WTC11 (cell line): ENCODE data around the gene VWC2. TPM values are rescaled to one million over a fixed set of nuclear protein-coding genes. Genes with fewer than 3 reads are reported as not detected.

Source experiments
- ATAC-seq: fragments of 200-7000 bp; cut with Tn5 transposase; 2 replicates; pipeline ENCODE4 v1.10.0; 2021; ENCODE audit warnings: mild to moderate bottlenecking, moderate library complexity
- CTCF ChIA-PET: fragments of 300-600 bp; sonication (Branson Sonifier 250); formaldehyde crosslinking; loops from one replicate; lab custom pipeline; 2021; ENCODE audit warnings: antibody characterized with exemption; lab: Charles Lee
- POLR2A ChIA-PET: fragments of 350-600 bp; sonication (Branson Sonifier 250); formaldehyde crosslinking; loops from one replicate; lab custom pipeline; 2021; ENCODE audit warnings: antibody characterized with exemption; lab: Charles Lee
- DNase-seq: peaks from one replicate; pipeline ENCODE4 v3.0.0; 2021; ENCODE audit warnings: low spot score
- H3K27ac Mint-ChIP-seq: 2 replicates; pipeline ENCODE4 v1.8.0; 2021; ENCODE audit warnings: mixed read lengths
- H3K27me3 Mint-ChIP-seq: 2 replicates; pipeline ENCODE4 v1.8.0; 2021; ENCODE audit warnings: low read depth, mild to moderate bottlenecking, moderate library complexity, mixed read lengths
- H3K36me3 Mint-ChIP-seq: 2 replicates; pipeline ENCODE4 v1.8.0; 2021; ENCODE audit warnings: mixed read lengths
- H3K4me1 Mint-ChIP-seq: 2 replicates; pipeline ENCODE4 v1.8.0; 2022; ENCODE audit warnings: mixed read lengths
- H3K4me3 Mint-ChIP-seq: 2 replicates; pipeline ENCODE4 v1.8.0; 2021; ENCODE audit warnings: mild to moderate bottlenecking, moderate library complexity, mixed read lengths
- H3K9me3 Mint-ChIP-seq: 2 replicates; pipeline ENCODE4 v1.8.0; 2021; ENCODE audit warnings: mixed read lengths
- FOXP1 ChIP-seq: sonication (generic); formaldehyde crosslinking; IDR thresholded peaks from 2 replicates; pipeline ENCODE4 v1.8.0; 2022; ENCODE audit warnings: missing genetic modification reagents, mild to moderate bottlenecking, moderate library complexity, borderline replicate concordance
- JAZF1 ChIP-seq: fragments of 250-450 bp; sonication (Bioruptor Pico); IDR thresholded peaks from 2 replicates; pipeline ENCODE4 v1.9.0; 2021; ENCODE audit warnings: moderate library complexity, mild to moderate bottlenecking, inconsistent platforms
- JUN ChIP-seq: sonication (generic); formaldehyde crosslinking; IDR thresholded peaks from 2 replicates; pipeline ENCODE4 v1.8.0; 2023; ENCODE audit warnings: mild to moderate bottlenecking, missing genetic modification reagents
- NR1H2 ChIP-seq: sonication (generic); formaldehyde crosslinking; IDR thresholded peaks from 2 replicates; pipeline ENCODE4 v1.9.0; 2021; ENCODE audit warnings: mild to moderate bottlenecking, moderate library complexity, missing genetic modification reagents
- NR3C1 ChIP-seq: sonication (generic); formaldehyde crosslinking; conservative IDR thresholded peaks from 2 replicates; pipeline ENCODE4 v1.8.1; 2023; ENCODE audit warnings: low read depth, mild to moderate bottlenecking, missing genetic modification reagents
- SOX15 ChIP-seq: fragments of 250-450 bp; sonication (Bioruptor Pico); IDR thresholded peaks from 2 replicates; pipeline ENCODE4 v1.9.0; 2021; ENCODE audit warnings: mild to moderate bottlenecking
- SP1 ChIP-seq: sonication (generic); formaldehyde crosslinking; conservative IDR thresholded peaks from 2 replicates; pipeline ENCODE4 v1.8.1; 2022; ENCODE audit warnings: missing genetic modification reagents
- TEAD1 ChIP-seq: sonication (generic); formaldehyde crosslinking; IDR thresholded peaks from 2 replicates; pipeline ENCODE4 v1.8.0; 2022; ENCODE audit warnings: mild to moderate bottlenecking, missing genetic modification reagents
- ZNF671 ChIP-seq: fragments of 250-450 bp; sonication (Bioruptor Pico); IDR thresholded peaks from 2 replicates; pipeline ENCODE4 v1.8.0; 2021; ENCODE audit warnings: mild to moderate bottlenecking
- total RNA-seq: library from RNA; stranded (reverse); gene quantifications from 3 replicates; pipeline ENCODE4 v1.2.3, GENCODE V29; 2021
- TF ChIP-seq, protein P1 (sequence below): sonication (generic); formaldehyde crosslinking; IDR thresholded peaks from 2 replicates; pipeline ENCODE4 v1.8.1; 2023; ENCODE audit warnings: mild to moderate bottlenecking, missing genetic modification reagents, borderline replicate concordance
- TF ChIP-seq, protein P2 (sequence below): sonication (generic); formaldehyde crosslinking; IDR thresholded peaks from 2 replicates; pipeline ENCODE4 v1.8.1; 2022; ENCODE audit warnings: missing genetic modification reagents, borderline replicate concordance
- TF ChIP-seq, protein P3 (sequence below): fragments of 250-450 bp; sonication (Bioruptor Pico); IDR thresholded peaks from 2 replicates; pipeline ENCODE4 v1.9.0; 2021; ENCODE audit warnings: moderate library complexity, mild to moderate bottlenecking, inconsistent platforms, borderline replicate concordance
- TF ChIP-seq, protein P4 (sequence below): sonication (generic); formaldehyde crosslinking; IDR thresholded peaks from 2 replicates; pipeline ENCODE4 v1.8.1; 2023; ENCODE audit warnings: mild to moderate bottlenecking, moderate library complexity, missing genetic modification reagents
- TF ChIP-seq, protein P5 (sequence below): fragments of 250-450 bp; sonication (Bioruptor Pico); IDR thresholded peaks from 2 replicates; pipeline ENCODE4 v1.9.0; 2021; ENCODE audit warnings: mild to moderate bottlenecking
- TF ChIP-seq, protein P6 (sequence below): fragments of 250-450 bp; sonication (Bioruptor Pico); conservative IDR thresholded peaks from 2 replicates; pipeline ENCODE4 v1.9.0; 2021; ENCODE audit warnings: mild to moderate bottlenecking

Gene VWC2
- total RNA-seq, 1 experiment from 2014 or later: 0.79 TPM

DNA sequence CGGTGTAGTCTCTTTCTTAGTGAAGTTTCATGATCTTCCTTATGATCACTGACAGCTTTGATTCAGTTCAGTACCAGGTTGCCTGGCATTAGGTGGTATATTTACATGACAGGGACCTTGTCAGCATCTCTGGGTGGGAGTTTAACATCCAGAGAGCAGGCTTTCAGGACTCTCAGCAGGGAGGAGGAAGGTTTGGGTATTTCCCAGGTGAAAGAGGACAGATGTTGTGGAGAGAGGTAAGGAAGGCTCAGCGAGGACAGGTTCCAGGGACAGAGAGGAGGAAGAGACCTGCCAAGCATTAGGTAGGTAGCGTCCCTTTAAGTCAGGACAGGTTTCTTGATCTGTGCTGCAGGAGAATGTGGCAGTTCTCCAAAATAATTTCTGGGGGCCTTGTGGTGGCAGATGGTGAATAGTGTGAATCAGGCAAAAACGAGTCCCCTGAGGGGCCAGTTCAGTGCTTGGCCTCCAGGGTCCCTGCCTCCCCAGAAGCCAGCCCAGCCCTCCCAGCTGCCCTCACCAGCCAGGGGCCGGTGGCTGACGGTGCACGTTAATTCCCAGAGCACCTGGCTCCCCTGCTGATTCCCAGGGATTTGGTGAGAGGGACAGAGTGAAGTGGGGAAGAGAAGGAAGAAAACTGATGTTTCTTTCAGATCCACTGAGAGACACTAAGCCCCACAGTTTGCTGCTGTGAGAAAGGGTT lies 82.0 kb downstream of the VWC2 start:
- Mint-ChIP-seq H3K27ac (peak overlapping the region; percentile 42; the same call in 1 of the 2 replicates), H3K4me3 (no peak overlapping the region), H3K27me3 (no peaks in the 10 kb centered on the region), H3K9me3 (peaks cover 16% of the 10 kb centered on the region), H3K36me3 (peaks cover 15% of the 10 kb centered on the region), H3K4me1 (peaks cover 29% of the 10 kb centered on the region)
- DNase-seq (peak; percentile 16), ATAC-seq (peak; percentile 50)
- ChIA-PET CTCF (interaction anchor here (0.5 kb wide), 1 partner anchor 80 kb away, joined by 4 read pairs; no protein-coding TSS in a partner anchor), POLR2A (interaction anchor here (0.5 kb wide), 1 partner anchor 195 kb away, joined by 3 read pairs; no protein-coding TSS in a partner anchor)
- TF ChIP-seq ZNF671 (CRISPR knock-in tag) (no peak), SP1 (CRISPR knock-in tag) (peak; percentile 23; the same call in 1 of the 2 replicates), JAZF1 (CRISPR knock-in tag) (no peak), SOX15 (no peak), TEAD1 (CRISPR knock-in tag) (0 out of 2 replicates have a peak, but pooled peaks have one; percentile 20)
- TF ChIP-seq, protein P1, sequence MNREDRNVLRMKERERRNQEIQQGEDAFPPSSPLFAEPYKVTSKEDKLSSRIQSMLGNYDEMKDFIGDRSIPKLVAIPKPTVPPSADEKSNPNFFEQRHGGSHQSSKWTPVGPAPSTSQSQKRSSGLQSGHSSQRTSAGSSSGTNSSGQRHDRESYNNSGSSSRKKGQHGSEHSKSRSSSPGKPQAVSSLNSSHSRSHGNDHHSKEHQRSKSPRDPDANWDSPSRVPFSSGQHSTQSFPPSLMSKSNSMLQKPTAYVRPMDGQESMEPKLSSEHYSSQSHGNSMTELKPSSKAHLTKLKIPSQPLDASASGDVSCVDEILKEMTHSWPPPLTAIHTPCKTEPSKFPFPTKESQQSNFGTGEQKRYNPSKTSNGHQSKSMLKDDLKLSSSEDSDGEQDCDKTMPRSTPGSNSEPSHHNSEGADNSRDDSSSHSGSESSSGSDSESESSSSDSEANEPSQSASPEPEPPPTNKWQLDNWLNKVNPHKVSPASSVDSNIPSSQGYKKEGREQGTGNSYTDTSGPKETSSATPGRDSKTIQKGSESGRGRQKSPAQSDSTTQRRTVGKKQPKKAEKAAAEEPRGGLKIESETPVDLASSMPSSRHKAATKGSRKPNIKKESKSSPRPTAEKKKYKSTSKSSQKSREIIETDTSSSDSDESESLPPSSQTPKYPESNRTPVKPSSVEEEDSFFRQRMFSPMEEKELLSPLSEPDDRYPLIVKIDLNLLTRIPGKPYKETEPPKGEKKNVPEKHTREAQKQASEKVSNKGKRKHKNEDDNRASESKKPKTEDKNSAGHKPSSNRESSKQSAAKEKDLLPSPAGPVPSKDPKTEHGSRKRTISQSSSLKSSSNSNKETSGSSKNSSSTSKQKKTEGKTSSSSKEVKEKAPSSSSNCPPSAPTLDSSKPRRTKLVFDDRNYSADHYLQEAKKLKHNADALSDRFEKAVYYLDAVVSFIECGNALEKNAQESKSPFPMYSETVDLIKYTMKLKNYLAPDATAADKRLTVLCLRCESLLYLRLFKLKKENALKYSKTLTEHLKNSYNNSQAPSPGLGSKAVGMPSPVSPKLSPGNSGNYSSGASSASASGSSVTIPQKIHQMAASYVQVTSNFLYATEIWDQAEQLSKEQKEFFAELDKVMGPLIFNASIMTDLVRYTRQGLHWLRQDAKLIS (CRISPR knock-in tag): no peak
- TF ChIP-seq, protein P2, sequence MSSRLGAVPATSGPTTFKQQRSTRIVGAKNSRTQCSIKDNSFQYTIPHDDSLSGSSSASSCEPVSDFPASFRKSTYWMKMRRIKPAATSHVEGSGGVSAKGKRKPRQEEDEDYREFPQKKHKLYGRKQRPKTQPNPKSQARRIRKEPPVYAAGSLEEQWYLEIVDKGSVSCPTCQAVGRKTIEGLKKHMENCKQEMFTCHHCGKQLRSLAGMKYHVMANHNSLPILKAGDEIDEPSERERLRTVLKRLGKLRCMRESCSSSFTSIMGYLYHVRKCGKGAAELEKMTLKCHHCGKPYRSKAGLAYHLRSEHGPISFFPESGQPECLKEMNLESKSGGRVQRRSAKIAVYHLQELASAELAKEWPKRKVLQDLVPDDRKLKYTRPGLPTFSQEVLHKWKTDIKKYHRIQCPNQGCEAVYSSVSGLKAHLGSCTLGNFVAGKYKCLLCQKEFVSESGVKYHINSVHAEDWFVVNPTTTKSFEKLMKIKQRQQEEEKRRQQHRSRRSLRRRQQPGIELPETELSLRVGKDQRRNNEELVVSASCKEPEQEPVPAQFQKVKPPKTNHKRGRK (CRISPR knock-in tag): no peak

DNA sequence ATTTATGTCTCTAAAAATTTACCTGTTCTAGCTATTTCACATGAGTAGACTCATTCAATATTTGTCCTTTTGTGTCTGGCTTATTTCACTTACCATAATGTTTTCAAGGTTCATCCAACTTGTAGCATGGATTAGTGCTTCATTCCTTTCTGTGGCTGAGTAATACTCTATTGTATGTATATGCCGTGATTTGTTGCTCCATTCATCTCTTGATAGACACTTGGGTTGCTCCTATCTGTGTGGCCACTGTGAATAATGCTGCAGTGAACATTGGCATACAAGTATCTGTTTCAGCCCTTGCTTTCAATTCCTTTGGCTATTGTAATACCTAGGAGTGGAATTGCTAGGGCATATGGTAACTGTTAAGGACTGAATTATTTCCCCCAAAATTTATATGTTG lies 86.9 kb downstream of the VWC2 start:
- H3K4me3 Mint-ChIP-seq: no peak overlapping the region
- POLR2A ChIA-PET: no interaction called here
- H3K4me1 Mint-ChIP-seq: peaks cover 10% of the 10 kb centered on the region
- DNase-seq: no peak
- TF ChIP-seq, protein P3, sequence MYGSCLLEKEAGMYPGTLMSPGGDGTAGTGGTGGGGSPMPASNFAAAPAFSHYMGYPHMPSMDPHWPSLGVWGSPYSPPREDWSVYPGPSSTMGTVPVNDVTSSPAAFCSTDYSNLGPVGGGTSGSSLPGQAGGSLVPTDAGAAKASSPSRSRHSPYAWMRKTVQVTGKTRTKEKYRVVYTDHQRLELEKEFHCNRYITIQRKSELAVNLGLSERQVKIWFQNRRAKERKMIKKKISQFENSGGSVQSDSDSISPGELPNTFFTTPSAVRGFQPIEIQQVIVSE (CRISPR knock-in tag): no peak
- TF ChIP-seq FOXP1 (CRISPR knock-in tag) (no peak), JUN (CRISPR knock-in tag) (no peak), NR3C1 (CRISPR knock-in tag) (no peak), SOX15 (no peak), NR1H2 (CRISPR knock-in tag) (no peak)
- TF ChIP-seq, protein P4, sequence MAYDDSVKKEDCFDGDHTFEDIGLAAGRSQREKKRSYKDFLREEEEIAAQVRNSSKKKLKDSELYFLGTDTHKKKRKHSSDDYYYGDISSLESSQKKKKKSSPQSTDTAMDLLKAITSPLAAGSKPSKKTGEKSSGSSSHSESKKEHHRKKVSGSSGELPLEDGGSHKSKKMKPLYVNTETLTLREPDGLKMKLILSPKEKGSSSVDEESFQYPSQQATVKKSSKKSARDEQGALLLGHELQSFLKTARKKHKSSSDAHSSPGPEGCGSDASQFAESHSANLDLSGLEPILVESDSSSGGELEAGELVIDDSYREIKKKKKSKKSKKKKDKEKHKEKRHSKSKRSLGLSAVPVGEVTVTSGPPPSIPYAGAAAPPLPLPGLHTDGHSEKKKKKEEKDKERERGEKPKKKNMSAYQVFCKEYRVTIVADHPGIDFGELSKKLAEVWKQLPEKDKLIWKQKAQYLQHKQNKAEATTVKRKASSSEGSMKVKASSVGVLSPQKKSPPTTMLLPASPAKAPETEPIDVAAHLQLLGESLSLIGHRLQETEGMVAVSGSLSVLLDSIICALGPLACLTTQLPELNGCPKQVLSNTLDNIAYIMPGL (CRISPR knock-in tag): no peak
- TF ChIP-seq, protein P5, sequence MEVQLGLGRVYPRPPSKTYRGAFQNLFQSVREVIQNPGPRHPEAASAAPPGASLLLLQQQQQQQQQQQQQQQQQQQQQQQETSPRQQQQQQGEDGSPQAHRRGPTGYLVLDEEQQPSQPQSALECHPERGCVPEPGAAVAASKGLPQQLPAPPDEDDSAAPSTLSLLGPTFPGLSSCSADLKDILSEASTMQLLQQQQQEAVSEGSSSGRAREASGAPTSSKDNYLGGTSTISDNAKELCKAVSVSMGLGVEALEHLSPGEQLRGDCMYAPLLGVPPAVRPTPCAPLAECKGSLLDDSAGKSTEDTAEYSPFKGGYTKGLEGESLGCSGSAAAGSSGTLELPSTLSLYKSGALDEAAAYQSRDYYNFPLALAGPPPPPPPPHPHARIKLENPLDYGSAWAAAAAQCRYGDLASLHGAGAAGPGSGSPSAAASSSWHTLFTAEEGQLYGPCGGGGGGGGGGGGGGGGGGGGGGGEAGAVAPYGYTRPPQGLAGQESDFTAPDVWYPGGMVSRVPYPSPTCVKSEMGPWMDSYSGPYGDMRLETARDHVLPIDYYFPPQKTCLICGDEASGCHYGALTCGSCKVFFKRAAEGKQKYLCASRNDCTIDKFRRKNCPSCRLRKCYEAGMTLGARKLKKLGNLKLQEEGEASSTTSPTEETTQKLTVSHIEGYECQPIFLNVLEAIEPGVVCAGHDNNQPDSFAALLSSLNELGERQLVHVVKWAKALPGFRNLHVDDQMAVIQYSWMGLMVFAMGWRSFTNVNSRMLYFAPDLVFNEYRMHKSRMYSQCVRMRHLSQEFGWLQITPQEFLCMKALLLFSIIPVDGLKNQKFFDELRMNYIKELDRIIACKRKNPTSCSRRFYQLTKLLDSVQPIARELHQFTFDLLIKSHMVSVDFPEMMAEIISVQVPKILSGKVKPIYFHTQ: no peak
- TF ChIP-seq, protein P6, sequence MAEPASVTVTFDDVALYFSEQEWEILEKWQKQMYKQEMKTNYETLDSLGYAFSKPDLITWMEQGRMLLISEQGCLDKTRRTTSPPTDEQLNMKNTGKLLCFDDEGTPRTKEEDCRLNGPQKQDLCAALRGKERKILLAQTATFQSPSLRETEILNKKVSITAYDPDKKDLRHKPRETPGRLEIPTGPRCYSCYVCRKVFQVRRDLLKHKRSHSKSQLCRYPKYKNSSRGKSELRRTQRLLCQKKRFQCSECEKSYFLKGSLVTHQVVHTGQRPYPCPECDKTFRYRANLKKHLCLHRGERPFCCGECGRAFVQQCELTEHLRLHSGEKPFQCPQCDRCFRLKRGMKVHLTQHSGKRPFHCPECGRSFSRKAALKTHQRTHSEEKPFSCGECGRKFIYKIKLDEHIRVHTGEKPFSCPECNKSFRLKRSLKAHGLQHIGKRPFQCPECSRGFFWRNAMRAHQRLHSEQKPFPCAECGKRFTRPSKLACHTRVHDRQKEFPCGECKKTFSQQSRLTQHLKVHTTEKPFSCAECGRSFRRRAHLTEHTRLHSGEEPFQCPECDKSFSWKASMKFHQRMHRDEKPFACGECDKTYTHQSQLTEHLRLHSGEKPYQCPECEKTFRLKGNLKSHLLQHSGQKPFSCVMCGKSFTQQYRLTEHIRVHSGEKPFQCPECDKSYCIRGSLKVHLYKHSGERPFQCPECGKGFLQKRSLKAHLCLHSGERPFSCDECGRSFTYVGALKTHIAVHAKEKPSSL (CRISPR knock-in tag): no peak
- TF ChIP-seq, protein P2 (CRISPR knock-in tag): no peak
- no peaks in the 10 kb centered on the region for H3K27me3 Mint-ChIP-seq
- peaks cover 11% of the 10 kb centered on the region for H3K36me3 Mint-ChIP-seq
- no peak overlapping the region for H3K27ac Mint-ChIP-seq
- H3K9me3 Mint-ChIP-seq: peaks cover 23% of the 10 kb centered on the region
- CTCF ChIA-PET: no interaction called here
- no peak for ATAC-seq
